K562 (cell line): ENCODE data around the gene PAFAH1B1. TPM values are rescaled to one million over a fixed set of nuclear protein-coding genes. Genes with fewer than 3 reads are reported as not detected.

Source experiments
- ATAC-seq: fragments of 200-7000 bp; cut with Tn5 transposase; 3 replicates; pipeline ENCODE4 v1.9.1; 2020; ENCODE audit warnings: moderate library complexity
- BruUV-seq: library from RNA; stranded (reverse); fragments of 400-500 nt; replicated peaks from 2 replicates; lab custom pipeline; 2021; lab: Mats Ljungman, UMichigan
- CTCF ChIA-PET: fragments of 300-600 bp; formaldehyde crosslinking; extraction: SDS; loops from one replicate; lab custom pipeline; 2021; ENCODE audit warnings: low intra/inter-chr PET ratio; lab: Yijun Ruan, JAX
- POLR2A ChIA-PET: fragments of 300-600, 350-650 bp; sonication (Branson Sonifier 250); formaldehyde crosslinking; extraction: SDS; loops from one replicate; lab custom pipeline; 2021; ENCODE audit warnings: antibody characterized with exemption, inconsistent platforms; lab: Yijun Ruan, JAX
- DNase-seq, 4 experiments: peaks; one replicate each; pipeline versions ENCODE4 v3.0.0 to v3.0.0-alpha.2; 2011 to 2018; ENCODE audit warnings: low spot score in 3 of 4, mixed read lengths in 3 of 4; ENCODE audit errors: extremely low read depth in 1 of 4
- FAIRE-seq: peaks from 2 replicates; lab custom pipeline; 2011; peaks lifted over from hg19 to GRCh38; lab: Jason Lieb, UNC
- H2AFZ ChIP-seq: 2 replicates; pipeline ENCODE4 v1.6.0; 2011; ENCODE audit warnings: low read depth, low read length, control low read depth, inconsistent platforms
- H3K27ac ChIP-seq: fragments of 200-600 bp; 3 replicates; pipeline ENCODE4 v1.8.0; 2011; ENCODE audit warnings: low read depth, mild to moderate bottlenecking, control low read depth, inconsistent platforms, low read length, moderate library complexity, mixed read lengths; ENCODE audit errors: extremely low read depth
- H3K27me3 ChIP-seq, 2 experiments: fragments of 300-600 bp in 1 of 2; 2 replicates in 1 of 2; 3 replicates in 1 of 2; pipeline versions ENCODE4 v1.6.0 to v1.8.0; 2011; ENCODE audit warnings: inconsistent platforms in 2 of 2, low read length in 2 of 2, mild to moderate bottlenecking in 1 of 2, mixed read lengths in 1 of 2, moderate library complexity in 1 of 2; ENCODE audit not compliant: control insufficient read depth in 2 of 2, insufficient read depth in 2 of 2
- H3K36me3 ChIP-seq: fragments of 300-600 bp; 3 replicates; pipeline ENCODE4 v1.8.0; 2011; ENCODE audit warnings: mild to moderate bottlenecking, low read length, inconsistent platforms; ENCODE audit not compliant: control insufficient read depth, insufficient read depth
- H3K4me1 ChIP-seq, 2 experiments: fragments of 200-600 bp in 1 of 2; replicated peaks in 1 of 2; 2 replicates in 1 of 2; 3 replicates in 1 of 2; pipeline versions ENCODE4 v1.5.1 to v1.8.0; 2011; ENCODE audit warnings: inconsistent platforms in 2 of 2, low read length in 2 of 2, mild to moderate bottlenecking in 1 of 2, mixed read lengths in 1 of 2, moderate library complexity in 1 of 2; ENCODE audit not compliant: control insufficient read depth in 2 of 2, insufficient read depth in 2 of 2
- H3K4me2 ChIP-seq: 2 replicates; pipeline ENCODE4 v1.6.1; 2011; ENCODE audit warnings: low read length, control low read depth, inconsistent platforms, mixed read lengths; ENCODE audit not compliant: insufficient read depth
- H3K4me3 ChIP-seq: fragments of 200-600 bp; sonication (generic), shearing (Covaris generic); 2 replicates; pipeline ENCODE4 v1.5.1; 2016; ENCODE audit warnings: control low read depth, inconsistent platforms
- H3K79me2 ChIP-seq: fragments of 200-600 bp; 3 replicates; pipeline ENCODE4 v1.8.0; 2011; ENCODE audit warnings: low read length, inconsistent platforms; ENCODE audit not compliant: control insufficient read depth, insufficient read depth
- H3K9ac ChIP-seq, 2 experiments: 2 replicates each; pipeline versions ENCODE4 v1.6.0 to v1.6.1; 2011; ENCODE audit warnings: low read depth in 2 of 2, low read length in 2 of 2, control low read depth in 1 of 2, inconsistent platforms in 1 of 2, mild to moderate bottlenecking in 1 of 2, mixed read lengths in 1 of 2; ENCODE audit not compliant: insufficient read depth in 1 of 2
- H3K9me1 ChIP-seq: one replicate; pipeline ENCODE4 v1.6.0; 2011; ENCODE audit warnings: inconsistent platforms, mild to moderate bottlenecking, low read length, moderate library complexity; ENCODE audit not compliant: control insufficient read depth, insufficient read depth
- H3K9me3 ChIP-seq: replicated peaks from 2 replicates; pipeline ENCODE4 v1.5.1; 2011; ENCODE audit warnings: low read depth, low read length, inconsistent platforms; ENCODE audit not compliant: control insufficient read depth, insufficient read depth
- H4K20me1 ChIP-seq: replicated peaks from 2 replicates; pipeline ENCODE4 v1.6.1; 2011; ENCODE audit warnings: low read length, inconsistent platforms, mixed read lengths; ENCODE audit not compliant: control insufficient read depth, insufficient read depth
- DNMT1 ChIP-seq: fragments of 450-650 bp; IDR thresholded peaks from 2 replicates; pipeline ENCODE4 v1.6.1; 2016; ENCODE audit warnings: antibody characterized with exemption, mild to moderate bottlenecking
- FOSL1 ChIP-seq: fragments of 200-800 bp; sonication (Bioruptor generic); conservative IDR thresholded peaks from 2 replicates; pipeline ENCODE4 v1.6.1; 2016; ENCODE audit warnings: missing genetic modification characterization, missing compliant biosample characterization
- JUND ChIP-seq, 2 experiments: IDR thresholded peaks; 2 replicates in 1 of 2; 3 replicates in 1 of 2; pipeline ENCODE4 v1.6.1; 2011; ENCODE audit warnings: borderline replicate concordance in 2 of 2, low read depth in 2 of 2, low read length in 2 of 2, improper control_type of control experiment in 1 of 2, missing biosample characterization in 1 of 2, missing genetic modification characterization in 1 of 2, missing genetic modification reagents in 1 of 2
- WGBS: fragments of 100-300 bp; shearing (Covaris generic); methylation state at CpG from one replicate; pipeline ENCODE4 v1.1.6; 2016; ENCODE audit warnings: low coverage, mixed read lengths; ENCODE audit not compliant: insufficient coverage; ENCODE audit errors: missing lambda C conversion rate; 5-methylcytosine and 5-hydroxymethylcytosine counted together
- in situ Hi-C: fragments of 300-500 bp; cut with MboI; formaldehyde crosslinking; loops from 4 replicates; pipeline ENCODE4 v1.15.0; 2018; ENCODE audit warnings: inconsistent platforms, mixed read lengths
- intact Hi-C: fragments of 100-400 bp; cut with micrococcal nuclease; formaldehyde crosslinking; loops from 2 replicates; pipeline ENCODE4 v1.14.2; 2022
- polyA plus RNA-seq, 8 experiments: library from polyadenylated mRNA; depleted of rRNA in 4 of 8; stranded (reverse) in 5 of 8; unstranded in 3 of 8; fragments of >200 nt; fragmentation: Nextera tagmentation in 2 of 8; fragmentation: Illumina TruSeq in 1 of 8; extraction: Ambion mirVana in 2 of 8; extraction: Trizol in 1 of 8; gene quantifications; 2 replicates each; pipeline versions ENCODE4 v1.2.1 to v1.2.3, GENCODE V29; 2011 to 2014; ENCODE audit warnings: inconsistent platforms in 1 of 8, missing spikeins in 1 of 8
- total RNA-seq, 7 experiments: library from RNA; depleted of rRNA in 6 of 7; stranded (reverse); fragments of >200 nt in 6 of 7; fragmentation: Illumina TruSeq in 2 of 7; extraction: Trizol in 2 of 7; gene quantifications; 2 replicates each; pipeline versions ENCODE4 v1.2.1 to v1.2.3, GENCODE V29; 2011 to 2021; ENCODE audit warnings: low replicate concordance in 1 of 7
- TF ChIP-seq, protein P1 (sequence below), 2 experiments: fragments of 450-650 bp in 1 of 2; sonication (generic) in 1 of 2; formaldehyde crosslinking in 1 of 2; IDR thresholded peaks in 1 of 2; conservative IDR thresholded peaks in 1 of 2; 2 replicates each; pipeline versions ENCODE4 v1.6.1 to v1.8.1; 2016 to 2023; ENCODE audit warnings: mild to moderate bottlenecking in 2 of 2, moderate library complexity in 2 of 2, inconsistent platforms in 1 of 2, missing genetic modification reagents in 1 of 2

The PAFAH1B1 gene
- total and polyA plus RNA-seq, 9 of the 15 experiments (the other 6 are each of a cell fraction or from before 2014, with no cell fraction given), result 23.3 to 66.4 (median 40.2) TPM

DNA sequence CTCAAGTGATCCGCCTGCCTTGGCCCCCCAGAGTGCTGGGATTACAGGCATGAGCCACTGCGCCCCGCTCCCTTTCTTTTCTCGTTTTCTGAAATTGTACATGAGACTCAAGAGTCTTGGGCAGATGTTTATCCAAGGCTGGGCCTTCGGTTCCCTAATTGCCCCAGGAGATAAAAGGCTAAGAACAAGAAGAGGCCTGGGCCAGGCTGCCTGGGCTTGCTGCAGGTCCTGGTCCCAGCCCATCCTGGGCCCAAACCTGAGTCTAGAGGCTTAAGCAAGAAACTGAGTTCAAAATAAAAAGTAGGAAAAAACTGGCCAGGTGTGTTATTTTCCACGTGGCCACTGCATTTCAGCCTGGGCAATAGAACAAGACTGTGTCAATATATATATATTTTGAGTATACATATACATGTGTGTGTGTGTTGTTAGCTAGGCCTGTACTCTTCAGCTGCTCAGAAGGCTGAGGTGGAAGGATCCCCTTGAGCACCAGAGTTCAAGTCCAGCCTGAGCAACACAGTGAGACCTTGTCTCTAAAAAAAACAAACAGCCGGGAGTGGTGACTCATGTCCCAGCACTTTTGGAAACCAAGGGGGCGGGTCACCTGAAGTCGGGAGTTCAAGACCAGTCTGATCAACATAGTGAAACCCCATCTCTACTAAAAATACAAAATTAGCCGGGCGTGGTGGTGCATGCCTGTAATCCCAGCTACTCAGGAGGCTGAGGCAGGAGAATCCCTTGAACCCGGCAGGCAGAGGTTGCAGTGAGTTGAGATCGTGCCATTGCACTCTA is 124.9 kb downstream of the PAFAH1B1 start:
- no peak overlapping the region for H3K4me2 ChIP-seq
- H4K20me1 ChIP-seq, result no peaks in the 10 kb centered on the region
- H3K4me3 ChIP-seq, result no peak overlapping the region
- no peak overlapping the region for H3K9ac ChIP-seq
- no peaks in the 10 kb centered on the region for H3K9me3 ChIP-seq
- ChIA-PET POLR2A (no interaction called here), CTCF (no interaction called here)
- intact Hi-C loops, result no loop called here
- no peaks in the 10 kb centered on the region for H3K9me1 ChIP-seq
- DNase-seq (peak in 1 of 4 experiments; percentile 45), ATAC-seq (peak; percentile 59), FAIRE-seq (no peak)
- no peaks in the 10 kb centered on the region for H3K79me2 ChIP-seq
- in situ Hi-C loops, result no loop called here
- TF ChIP-seq FOSL1 (tag), result peak; percentile 61
- TF ChIP-seq JUND (IDR thresholded peaks at IDR 0.05; ENCODE audit: borderline replicate concordance, low read depth, low read length), result peak; percentile 65
- TF ChIP-seq JUND (tag; IDR thresholded peaks at IDR 0.05; ENCODE audit: borderline replicate concordance, low read depth, low read length), result peak; percentile 13; the same call in 1 of the 3 replicates
- no peak for TF ChIP-seq DNMT1
- TF ChIP-seq, protein P1, sequence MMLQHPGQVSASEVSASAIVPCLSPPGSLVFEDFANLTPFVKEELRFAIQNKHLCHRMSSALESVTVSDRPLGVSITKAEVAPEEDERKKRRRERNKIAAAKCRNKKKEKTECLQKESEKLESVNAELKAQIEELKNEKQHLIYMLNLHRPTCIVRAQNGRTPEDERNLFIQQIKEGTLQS (IDR thresholded peaks at IDR 0.05), result peak; percentile 70
- TF ChIP-seq, protein P1 (CRISPR knock-in tag; conservative IDR thresholded peaks at IDR 0.05), result no peak
- H3K4me1 ChIP-seq, result peaks cover 13 to 16% of the 10 kb centered on the region in 2 experiments; a peak in 4 of 5 replicates
- no peaks in the 10 kb centered on the region for H3K36me3 ChIP-seq
- no TSS peak for BruUV-seq
- H3K27me3 ChIP-seq, result no peaks in the 10 kb centered on the region
- 31% methylated on average over 6 of the region's 13 CpGs for WGBS
- H2AFZ ChIP-seq, result no peak overlapping the region
- no peak overlapping the region for H3K27ac ChIP-seq
